ENCODE data around the gene CAPZB. TPM values are rescaled to one million over a fixed set of nuclear protein-coding genes. Genes with fewer than 3 reads are reported as not detected.

CAPZB gene
- total and polyA plus RNA-seq, 7 donors: 179 to 284 (median 224) TPM

GRCh38 chr1:19433719-19433998, 51.7 kb downstream of the CAPZB start:
- ATAC-seq (peak; percentile 67 to 77 (median 75)), DNase-seq (no peak)
- no peaks in the 10 kb centered on the region for H3K9me3 ChIP-seq
- 38 to 57% (median 41%) methylated on average over 2 of the region's 2 CpGs for WGBS, 3 donors
- intact Hi-C loops (cut with DNase I): loop anchor here in 1 of 2 donors (10.0 kb wide), 1 partner anchor 51 kb away; the partner anchor contains the start of gene CAPZB
- no peaks in the 10 kb centered on the region for H3K36me3 ChIP-seq (ENCODE audit: insufficient read depth in 1 of 2, low read depth in 1 of 2)
- peaks cover 96% of the 10 kb centered on the region for H3K4me1 ChIP-seq
- peak overlapping the region; percentile 6 for H3K4me3 ChIP-seq
- H3K27ac ChIP-seq: peak overlapping the region; percentile 79
- no peaks in the 10 kb centered on the region for H3K27me3 ChIP-seq (ENCODE audit: insufficient read depth in 3 of 3, low read length in 2 of 3)
- TF ChIP-seq, protein P1, sequence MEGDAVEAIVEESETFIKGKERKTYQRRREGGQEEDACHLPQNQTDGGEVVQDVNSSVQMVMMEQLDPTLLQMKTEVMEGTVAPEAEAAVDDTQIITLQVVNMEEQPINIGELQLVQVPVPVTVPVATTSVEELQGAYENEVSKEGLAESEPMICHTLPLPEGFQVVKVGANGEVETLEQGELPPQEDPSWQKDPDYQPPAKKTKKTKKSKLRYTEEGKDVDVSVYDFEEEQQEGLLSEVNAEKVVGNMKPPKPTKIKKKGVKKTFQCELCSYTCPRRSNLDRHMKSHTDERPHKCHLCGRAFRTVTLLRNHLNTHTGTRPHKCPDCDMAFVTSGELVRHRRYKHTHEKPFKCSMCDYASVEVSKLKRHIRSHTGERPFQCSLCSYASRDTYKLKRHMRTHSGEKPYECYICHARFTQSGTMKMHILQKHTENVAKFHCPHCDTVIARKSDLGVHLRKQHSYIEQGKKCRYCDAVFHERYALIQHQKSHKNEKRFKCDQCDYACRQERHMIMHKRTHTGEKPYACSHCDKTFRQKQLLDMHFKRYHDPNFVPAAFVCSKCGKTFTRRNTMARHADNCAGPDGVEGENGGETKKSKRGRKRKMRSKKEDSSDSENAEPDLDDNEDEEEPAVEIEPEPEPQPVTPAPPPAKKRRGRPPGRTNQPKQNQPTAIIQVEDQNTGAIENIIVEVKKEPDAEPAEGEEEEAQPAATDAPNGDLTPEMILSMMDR (IDR thresholded peaks at IDR 0.05): no peak

DNA sequence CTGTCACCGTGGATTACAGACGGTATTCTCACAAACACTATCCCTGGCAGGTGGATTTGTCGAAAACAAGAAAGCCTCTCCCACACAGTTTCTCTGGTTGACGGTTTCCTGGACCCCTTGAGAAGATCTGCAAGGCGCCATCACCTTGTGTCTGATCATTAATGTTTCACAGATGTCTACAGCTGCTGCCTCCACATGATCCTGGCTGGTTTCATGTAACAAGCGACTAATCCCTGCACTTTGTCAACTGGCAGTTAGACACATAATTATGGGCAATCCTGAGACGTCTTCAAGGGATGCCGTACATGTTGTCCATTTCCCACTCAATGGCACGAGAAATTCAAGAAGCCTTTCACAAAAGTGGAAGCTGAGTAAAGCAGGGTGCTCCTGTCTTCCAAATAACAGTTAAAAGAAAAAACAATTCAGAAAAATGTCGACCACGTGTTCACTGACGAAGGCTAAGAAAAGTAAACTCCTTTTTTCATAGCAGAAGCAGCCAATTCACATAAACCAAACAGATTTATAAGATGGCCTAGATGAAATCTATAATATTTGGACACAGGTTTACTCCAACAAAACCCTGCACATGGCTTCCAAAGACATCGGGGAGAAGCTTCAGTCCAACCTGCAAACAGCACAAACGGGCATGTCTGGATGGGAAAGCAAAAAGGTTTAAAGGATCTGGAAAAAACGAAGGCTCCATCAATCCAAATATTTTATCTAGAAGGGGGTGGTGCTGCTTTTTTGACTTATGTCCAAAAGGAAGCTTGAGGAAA, 52.2 kb downstream of the CAPZB start:
- Histone ChIP-seq H3K4me1 (peaks cover 96% of the 10 kb centered on the region), H3K9me3 (no peaks in the 10 kb centered on the region), H3K27ac (peak overlapping the region; percentile 79), H3K27me3 (ENCODE audit: insufficient read depth in 3 of 3, low read length in 2 of 3) (no peaks in the 10 kb centered on the region), H3K36me3 (ENCODE audit: insufficient read depth in 1 of 2, low read depth in 1 of 2) (no peaks in the 10 kb centered on the region), H3K4me3 (peak overlapping the region; percentile 23)
- TF ChIP-seq, protein P1 (IDR thresholded peaks at IDR 0.05): no peak
- intact Hi-C loops (cut with DNase I): loop anchor here in 1 of 2 donors (10.0 kb wide), 1 partner anchor 52 kb away; the partner anchor contains the start of gene CAPZB
- DNase-seq (no peak), ATAC-seq (peak; percentile 69 to 84 (median 76))
- 29 to 42% (median 31%) methylated on average over 15 of the region's 15 CpGs for WGBS, 3 donors

DNA sequence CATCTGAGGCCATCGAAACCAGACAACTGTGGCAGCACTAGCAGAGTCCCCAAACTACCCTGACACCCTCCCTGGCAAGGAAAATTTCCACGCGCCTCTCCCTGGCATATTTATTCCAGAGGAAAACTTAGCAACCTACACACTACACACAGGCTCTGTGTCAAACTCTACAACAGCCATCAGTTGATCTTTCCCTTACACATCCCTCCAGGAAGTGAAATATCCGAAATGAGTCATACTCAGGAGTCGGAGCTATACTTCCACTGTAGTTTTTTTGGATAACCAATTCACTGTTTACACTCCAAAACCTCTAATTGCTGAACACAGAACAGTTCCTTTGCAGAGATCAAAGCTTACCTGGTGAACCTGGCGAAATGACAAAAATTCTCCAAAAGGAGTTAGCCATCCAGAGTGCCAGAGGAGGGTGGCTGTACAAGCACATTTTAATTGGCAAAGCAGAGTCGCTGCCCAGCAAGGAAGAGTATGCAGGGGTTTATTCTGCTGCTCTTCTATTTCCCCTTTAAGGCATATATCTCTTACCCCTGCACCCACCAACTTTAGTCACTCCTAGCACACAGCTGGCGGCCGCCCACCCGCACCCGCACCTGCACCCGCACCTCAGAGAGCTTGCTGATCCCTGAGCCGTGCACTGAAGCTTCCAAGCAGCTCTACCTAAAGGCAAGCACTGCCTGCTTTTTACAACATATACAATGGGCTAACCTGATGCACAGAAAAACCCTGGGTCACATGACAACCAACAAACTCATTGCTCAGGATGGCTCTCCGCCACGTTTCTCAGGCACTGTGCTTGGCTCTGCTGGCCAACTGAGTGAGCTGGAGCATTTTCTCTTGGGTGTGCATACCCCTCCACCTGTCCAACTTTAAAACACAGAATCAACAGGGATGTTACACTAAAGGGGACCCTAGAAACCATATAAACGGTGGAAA, 54.9 kb downstream of the CAPZB start:
- intact Hi-C loops (cut with DNase I): loop anchor here in 1 of 2 donors (10.0 kb wide), 1 partner anchor 54 kb away; the partner anchor contains the start of gene CAPZB
- peak in 2 of 4 donors; percentile 31 to 42 for ATAC-seq
- peak overlapping the region; percentile 41 for H3K27ac ChIP-seq
- WGBS, 3 donors: 67 to 71% (median 67%) methylated on average over 16 of the region's 16 CpGs
- no peaks in the 10 kb centered on the region for H3K36me3 ChIP-seq (ENCODE audit: insufficient read depth in 1 of 2, low read depth in 1 of 2)
- no peak for DNase-seq
- peaks cover 96% of the 10 kb centered on the region for H3K4me1 ChIP-seq
- no peaks in the 10 kb centered on the region for H3K27me3 ChIP-seq (ENCODE audit: insufficient read depth in 3 of 3, low read length in 2 of 3)
- H3K9me3 ChIP-seq: no peaks in the 10 kb centered on the region
- TF ChIP-seq, protein P1 (IDR thresholded peaks at IDR 0.05): no peak
- H3K4me3 ChIP-seq: no peak overlapping the region

GRCh38 chr1:19429611-19430010, 55.7 kb downstream of the CAPZB start:
- no peak overlapping the region for H3K4me3 ChIP-seq
- peaks cover 96% of the 10 kb centered on the region for H3K4me1 ChIP-seq
- no peak for DNase-seq
- ATAC-seq: no peak
- peak overlapping the region; percentile 41 for H3K27ac ChIP-seq
- no peaks in the 10 kb centered on the region for H3K36me3 ChIP-seq (ENCODE audit: insufficient read depth in 1 of 2, low read depth in 1 of 2)
- H3K27me3 ChIP-seq (ENCODE audit: insufficient read depth in 3 of 3, low read length in 2 of 3): no peaks in the 10 kb centered on the region
- intact Hi-C loops (cut with DNase I): loop anchor here in 1 of 2 donors (10.0 kb wide), 1 partner anchor 55 kb away; the partner anchor contains the start of gene CAPZB
- TF ChIP-seq, protein P1 (IDR thresholded peaks at IDR 0.05): no peak
- WGBS, 3 donors: 67 to 73% (median 69%) methylated on average over 4 of the region's 4 CpGs
- H3K9me3 ChIP-seq: no peaks in the 10 kb centered on the region
